Measurements from ENCODE around the gene CCL23.

CCL23 gene

DNA sequence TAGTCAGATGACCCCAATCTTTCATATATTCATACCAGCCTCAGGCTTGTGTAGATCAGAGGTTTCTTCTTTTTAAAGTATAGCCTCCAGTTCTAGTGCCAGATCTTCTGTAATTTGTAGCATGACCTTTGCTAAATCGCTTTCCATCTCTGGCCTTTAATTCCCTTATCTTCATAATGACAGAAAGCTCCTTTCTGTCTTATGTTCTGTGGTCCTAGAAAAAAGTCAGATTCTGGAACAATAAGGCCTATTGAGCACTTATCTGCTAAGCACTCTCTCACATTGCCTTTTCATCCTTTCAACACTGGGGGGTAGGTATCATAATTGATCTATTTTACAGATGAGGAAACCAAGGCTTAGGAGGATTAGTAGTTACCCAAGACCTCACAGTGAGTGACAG, 45.7 kb downstream of the CCL23 start:
- no peak for DNase-seq (ENCODE audit: low read depth in 4 of 4, low spot score in 1 of 4)

DNA sequence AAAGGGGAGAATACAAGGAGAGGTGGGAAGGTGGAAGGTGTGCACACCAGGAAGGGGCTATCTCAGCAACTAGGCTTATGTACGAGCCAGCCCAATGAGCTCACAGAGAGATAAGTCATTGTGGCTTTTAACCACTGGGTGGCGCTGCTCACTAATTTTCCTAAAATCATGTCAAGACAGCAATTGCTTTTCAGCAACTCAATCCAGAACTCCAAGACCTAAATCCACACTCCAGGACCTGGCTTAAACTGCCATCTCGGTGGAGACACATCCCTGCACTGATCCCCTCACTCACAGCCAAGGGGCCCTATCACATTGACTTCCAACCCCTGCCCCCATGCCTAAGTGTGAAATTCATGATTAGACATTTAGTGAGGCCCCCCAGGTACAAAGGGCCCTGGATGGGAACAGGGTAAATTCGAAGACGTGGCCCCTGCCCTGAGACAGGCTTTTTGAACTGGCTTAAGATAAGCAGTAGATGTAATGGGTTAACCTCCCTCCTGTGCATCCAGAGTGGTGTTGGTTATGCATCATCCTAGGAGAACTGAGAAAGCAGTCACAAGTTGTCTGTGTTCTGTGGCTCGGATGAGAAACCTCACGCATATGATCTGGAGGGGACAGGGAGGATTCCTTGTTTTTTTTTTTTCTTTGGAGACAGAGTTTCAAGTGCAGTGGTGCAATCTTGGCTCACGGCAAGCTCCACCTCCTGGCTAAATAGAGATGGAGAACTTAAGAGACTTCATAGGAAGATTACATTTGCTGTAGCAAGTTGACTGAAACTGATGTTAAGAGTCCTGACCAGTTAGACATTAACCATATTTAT, 48.0 kb downstream of the CCL23 start:
- DNase-seq (ENCODE audit: low read depth in 4 of 4, low spot score in 1 of 4): peak; percentile 55 to 60 (median 57)

DNA sequence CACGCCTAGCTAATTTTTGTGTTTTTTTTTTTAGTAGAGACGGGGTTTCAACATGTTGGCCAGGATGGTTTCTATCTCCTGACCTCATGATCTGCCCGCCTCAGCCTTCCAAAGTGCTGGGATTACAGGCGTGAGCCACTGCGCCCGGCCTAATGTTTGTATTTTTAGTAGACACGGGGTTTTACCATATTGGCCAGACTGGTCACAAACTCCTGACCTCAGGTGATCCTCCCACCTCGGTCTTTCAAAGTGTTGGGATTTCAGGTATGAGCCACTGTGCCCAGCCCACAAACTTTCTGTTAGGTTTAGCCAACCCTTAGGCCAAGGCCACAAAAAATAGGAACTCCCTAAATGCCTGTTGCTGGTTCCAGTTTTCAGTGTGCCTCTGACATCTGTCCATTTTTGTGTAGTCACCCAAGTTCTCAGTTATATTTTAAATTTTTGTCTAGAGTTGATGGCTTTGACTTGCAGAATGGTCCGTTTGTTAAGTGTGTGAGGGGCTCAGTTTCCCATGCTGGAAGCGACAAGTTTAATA, 49.2 kb downstream of the CCL23 start:
- DNase-seq (ENCODE audit: low read depth in 4 of 4, low spot score in 1 of 4): no peak

DNA sequence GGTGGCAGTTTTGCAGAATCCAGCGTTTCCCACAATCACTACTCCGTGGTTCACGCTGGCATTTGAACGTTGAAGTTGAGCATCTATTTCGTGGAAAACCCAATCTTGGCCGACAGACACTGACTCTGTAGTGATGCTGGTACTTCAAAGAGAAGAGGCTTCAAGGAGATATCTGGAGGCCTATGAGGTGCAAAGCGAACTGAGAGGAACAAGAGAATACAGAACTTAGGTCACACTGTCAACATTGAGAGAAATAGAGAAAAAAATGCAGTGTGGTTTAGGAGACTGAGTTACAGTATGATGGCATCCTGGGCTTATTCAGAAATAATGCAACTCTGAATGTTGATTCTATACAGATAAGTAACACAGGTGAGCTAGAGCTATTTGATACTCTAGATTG, 52.5 kb downstream of the CCL23 start:
- no peak for DNase-seq (ENCODE audit: low read depth in 4 of 4, low spot score in 1 of 4)

DNA sequence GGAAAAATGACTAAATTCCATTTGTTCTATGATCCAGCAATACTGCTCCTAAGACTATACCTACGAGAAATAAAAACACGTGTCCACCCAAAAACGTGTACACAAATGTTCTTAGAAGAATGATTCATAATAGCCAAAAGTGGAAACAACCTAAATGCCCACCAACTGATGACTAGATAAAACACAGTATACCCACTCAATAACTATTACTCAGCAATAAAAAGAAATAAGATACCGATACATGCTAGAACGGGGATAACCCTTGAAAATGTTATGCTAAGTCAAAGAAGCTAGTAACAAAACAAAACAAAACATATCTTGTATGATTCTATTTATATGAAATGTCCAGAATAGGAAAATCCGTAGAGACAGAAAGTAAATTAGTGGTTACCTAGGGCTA, 54.1 kb downstream of the CCL23 start:
- no peak for DNase-seq (ENCODE audit: low read depth in 4 of 4, low spot score in 1 of 4)
